Ovary (tissue), 3 donors: ENCODE results near the gene CDC42SE2.

ENCODE experiments used
- POLR2A ChIP-seq: fragments of 450-650 bp; IDR thresholded peaks from one replicate; pipeline ENCODE4 v1.6.1; 2017; ENCODE audit warnings: antibody characterized with exemption, mild to moderate bottlenecking, moderate library complexity
- TF ChIP-seq, protein P1 (sequence below), 3 donors: fragments of 450-650 bp in 2 of 3; fragments of 200-600 bp in 1 of 3; IDR thresholded peaks; one replicate each; pipeline versions ENCODE4 v1.5.1 to v1.8.0; 2016 to 2022; ENCODE audit warnings: antibody characterized with exemption in 3 of 3, mild to moderate bottlenecking in 1 of 3
- donor health status: DM: no; HTN: no; CAD: no.

- TF ChIP-seq, protein P1, sequence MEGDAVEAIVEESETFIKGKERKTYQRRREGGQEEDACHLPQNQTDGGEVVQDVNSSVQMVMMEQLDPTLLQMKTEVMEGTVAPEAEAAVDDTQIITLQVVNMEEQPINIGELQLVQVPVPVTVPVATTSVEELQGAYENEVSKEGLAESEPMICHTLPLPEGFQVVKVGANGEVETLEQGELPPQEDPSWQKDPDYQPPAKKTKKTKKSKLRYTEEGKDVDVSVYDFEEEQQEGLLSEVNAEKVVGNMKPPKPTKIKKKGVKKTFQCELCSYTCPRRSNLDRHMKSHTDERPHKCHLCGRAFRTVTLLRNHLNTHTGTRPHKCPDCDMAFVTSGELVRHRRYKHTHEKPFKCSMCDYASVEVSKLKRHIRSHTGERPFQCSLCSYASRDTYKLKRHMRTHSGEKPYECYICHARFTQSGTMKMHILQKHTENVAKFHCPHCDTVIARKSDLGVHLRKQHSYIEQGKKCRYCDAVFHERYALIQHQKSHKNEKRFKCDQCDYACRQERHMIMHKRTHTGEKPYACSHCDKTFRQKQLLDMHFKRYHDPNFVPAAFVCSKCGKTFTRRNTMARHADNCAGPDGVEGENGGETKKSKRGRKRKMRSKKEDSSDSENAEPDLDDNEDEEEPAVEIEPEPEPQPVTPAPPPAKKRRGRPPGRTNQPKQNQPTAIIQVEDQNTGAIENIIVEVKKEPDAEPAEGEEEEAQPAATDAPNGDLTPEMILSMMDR (IDR thresholded peaks at IDR 0.05), result no peak
- no peak for TF ChIP-seq POLR2A
Observed at GRCh38 chr5:131229623-131230022, 34.2 kb upstream of the CDC42SE2 start.
